ENCODE results near the gene CACNB1.

Gene CACNB1

GRCh38 chr17:39200070-39200879, 2.8 kb upstream of the CACNB1 start, which contains the start of gene RPL19:
Gene RPL19, plus strand, starts transcription at chr17:39200283. Its CDS starts 62 bp downstream, at chr17:39200345.
- DNase-seq, result peak; percentile 43

GRCh38 chr17:39199820-39200069, 2.3 kb upstream of the CACNB1 start:
- peak; percentile 98 for DNase-seq

- DNase-seq, result no peak
These were observed 707 bp upstream of the CACNB1 start for GRCh38 chr17:39198186-39198566.

GRCh38 chr17:39196808-39197291, 619 bp downstream of the CACNB1 start:
- DNase-seq, result peak; percentile 42

- no peak for DNase-seq
These were observed 1.1 kb downstream of the CACNB1 start for GRCh38 chr17:39196241-39196807.

- no peak for DNase-seq
These were observed 1.8 kb downstream of the CACNB1 start for GRCh38 chr17:39195568-39196160.

GRCh38 chr17:39194985-39195524, 2.4 kb downstream of the CACNB1 start:
- no peak for DNase-seq

- DNase-seq, result no peak
These were observed 3.1 kb downstream of the CACNB1 start for GRCh38 chr17:39194089-39194984.

- no peak for DNase-seq
These were observed 4.1 kb downstream of the CACNB1 start for GRCh38 chr17:39193346-39193745.

- no peak for DNase-seq
These were observed 4.6 kb downstream of the CACNB1 start for GRCh38 chr17:39192901-39193300.

- DNase-seq, result no peak
These were observed 5.5 kb downstream of the CACNB1 start for GRCh38 chr17:39191750-39192510.

- no peak for DNase-seq
These were observed 10.2 kb downstream of the CACNB1 start for GRCh38 chr17:39187152-39187830.

- no peak for DNase-seq
These were observed 10.9 kb downstream of the CACNB1 start for GRCh38 chr17:39186481-39187002.

- DNase-seq, result no peak
These were observed 13.7 kb downstream of the CACNB1 start for GRCh38 chr17:39183720-39184119.

- DNase-seq, result no peak
These were observed 14.4 kb downstream of the CACNB1 start for GRCh38 chr17:39183045-39183444.

GRCh38 chr17:39181303-39181702, 16.2 kb downstream of the CACNB1 start:
- no peak for DNase-seq

- DNase-seq, result no peak
These were observed 18.9 kb downstream of the CACNB1 start for GRCh38 chr17:39178536-39178935.

GRCh38 chr17:39177256-39177655, 20.2 kb downstream of the CACNB1 start:
- no peak for DNase-seq

GRCh38 chr17:39175695-39176093, 21.8 kb downstream of the CACNB1 start:
- DNase-seq, result no peak

GRCh38 chr17:39174920-39175694, 22.4 kb downstream of the CACNB1 start:
- peak; percentile 54 for DNase-seq

All from NCI-H774 (cell line).